GM10248 (cell line): ENCODE measurements around the gene KCNIP4.
"Not testable (repeated sequence)": the region's sequence is repeated elsewhere in the genome, so short reads cannot be mapped to it uniquely, and the experiment has no call there.

Source experiments
- CTCF ChIA-PET: fragments of 300-600 bp; sonication (Branson Sonifier 250); formaldehyde crosslinking; extraction: SDS; loops from one replicate; lab custom pipeline; 2021; ENCODE audit warnings: antibody characterized with exemption; lab: Yijun Ruan, JAX
- POLR2A ChIA-PET: fragments of 350-650 bp; sonication (Branson Sonifier 250); formaldehyde crosslinking; extraction: SDS; loops from one replicate; lab custom pipeline; 2020; ENCODE audit warnings: antibody characterized with exemption; lab: Yijun Ruan, JAX
- DNase-seq: peaks from one replicate; pipeline ENCODE4 v3.0.0; 2012; ENCODE audit errors: extremely low spot score
- CTCF ChIP-seq: IDR thresholded peaks from 2 replicates; pipeline ENCODE4 v1.5.1; 2012; ENCODE audit warnings: mild to moderate bottlenecking, low read depth; ENCODE audit errors: extremely low read depth, missing control alignments, control extremely low read depth

KCNIP4 gene

GRCh38 chr4:20813700-20814099, 1134.9 kb downstream of the KCNIP4 start:
- POLR2A ChIA-PET, result no interaction called here
- CTCF ChIA-PET, result interaction anchor here (1.3 kb wide), 1 partner anchor 10 kb away, joined by 3 read pairs; no protein-coding TSS in a partner anchor
- DNase-seq, result no peak
- TF ChIP-seq CTCF, result no peak

- no peak for DNase-seq
- TF ChIP-seq CTCF, result no peak
- ChIA-PET POLR2A (no interaction called here), CTCF (interaction anchor here (1.0 kb wide), 1 partner anchor 9 kb away, joined by 3 read pairs; no protein-coding TSS in a partner anchor)
These were observed 1138.8 kb downstream of the KCNIP4 start for GRCh38 chr4:20809812-20810211.

GRCh38 chr4:20805716-20806115, 1142.9 kb downstream of the KCNIP4 start:
- no peak for TF ChIP-seq CTCF
- no peak for DNase-seq
- CTCF ChIA-PET, result no interaction called here
- POLR2A ChIA-PET, result no interaction called here

GRCh38 chr4:20787940-20788665, 1160.5 kb downstream of the KCNIP4 start:
- DNase-seq, result no peak
- CTCF ChIA-PET, result interaction anchor here (1.1 to 2.1 kb wide), 3 partner anchors 12 to 19 kb away, joined by 3 to 12 read pairs (median 10); no protein-coding TSS in a partner anchor
- POLR2A ChIA-PET, result no interaction called here
- TF ChIP-seq CTCF, result no peak

- POLR2A ChIA-PET, DNase-seq: not testable (repeated sequence)
- CTCF ChIA-PET, result interaction anchor here (1.6 kb wide), 1 partner anchor 10 kb away, joined by 12 read pairs; no protein-coding TSS in a partner anchor
These were observed 1165.4 kb downstream of the KCNIP4 start for GRCh38 chr4:20783134-20783533.

GRCh38 chr4:20778896-20779295, 1169.7 kb downstream of the KCNIP4 start:
- DNase-seq, result no peak
- ChIA-PET POLR2A (no interaction called here), CTCF (interaction anchor here (1.6 kb wide), 1 partner anchor 10 kb away, joined by 4 read pairs; no protein-coding TSS in a partner anchor)
- no peak for TF ChIP-seq CTCF
